ENCODE measurements around the gene FREY1.

FREY1 gene

GRCh38 chr11:45877845-45878244 is 29.2 kb downstream of the FREY1 start:
- Histone ChIP-seq H4K20me1 (ENCODE audit: insufficient read depth, low read length, poor library complexity, severe bottlenecking) (no peaks in the 10 kb centered on the region), H3K36me3 (ENCODE audit: insufficient read depth, low read length) (peaks cover 58% of the 10 kb centered on the region; the same call in 1 of the 2 replicates), H3K27me3 (ENCODE audit: insufficient read depth, low read length, poor library complexity, severe bottlenecking) (no peaks in the 10 kb centered on the region), H3K4me1 (ENCODE audit: insufficient read depth, low read length, poor library complexity, severe bottlenecking) (no peaks in the 10 kb centered on the region), H3K9me2 (replicated peaks; ENCODE audit: low read depth, low read length) (no peaks in the 10 kb centered on the region), H3K79me2 (ENCODE audit: insufficient read depth, low read length) (no peaks in the 10 kb centered on the region), H3K4me3 (ENCODE audit: low read length, poor library complexity, severe bottlenecking) (no peak overlapping the region), H3K9me3 (ENCODE audit: insufficient read depth, low read depth, low read length) (no peaks in the 10 kb centered on the region), H3K9ac (ENCODE audit: low read depth, low read length, poor library complexity, severe bottlenecking) (no peak overlapping the region), H3K4me2 (ENCODE audit: low read depth, low read length, poor library complexity, severe bottlenecking) (no peak overlapping the region), H3F3A (ENCODE audit: low read depth) (no peaks in the 10 kb centered on the region), H2AFZ (ENCODE audit: low read length) (no peak overlapping the region)
- TF ChIP-seq CTCF (conservative IDR thresholded peaks at IDR 0.05; ENCODE audit: low read length) (no peak), EZH2phosphoT487 (IDR thresholded peaks at IDR 0.05; ENCODE audit: borderline replicate concordance) (no peak)

DNA sequence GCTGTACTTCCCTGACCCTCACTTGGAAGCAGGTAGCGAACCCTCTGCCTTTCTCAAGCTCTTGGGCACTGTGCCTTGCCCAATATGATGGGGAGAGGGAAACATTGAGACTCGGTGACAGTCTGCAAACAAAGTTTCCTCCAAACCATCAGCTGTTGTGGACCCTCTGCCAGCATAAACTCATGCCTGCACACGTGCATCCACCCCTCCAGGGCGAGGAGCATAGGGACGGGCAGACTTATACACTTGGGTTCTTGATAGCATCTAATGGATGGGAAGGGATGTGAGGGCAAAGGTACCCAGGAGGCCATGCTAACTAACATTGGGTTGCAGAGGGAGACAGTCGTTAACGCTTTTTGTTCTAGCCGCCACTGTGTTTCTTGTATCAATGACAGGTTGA is 29.9 kb downstream of the FREY1 start:
- Histone ChIP-seq H3K9ac (ENCODE audit: low read depth, low read length, poor library complexity, severe bottlenecking) (no peak overlapping the region), H3K4me1 (ENCODE audit: insufficient read depth, low read length, poor library complexity, severe bottlenecking) (no peaks in the 10 kb centered on the region), H2AFZ (ENCODE audit: low read length) (no peak overlapping the region), H3F3A (ENCODE audit: low read depth) (no peaks in the 10 kb centered on the region), H3K4me3 (ENCODE audit: low read length, poor library complexity, severe bottlenecking) (no peak overlapping the region), H3K36me3 (ENCODE audit: insufficient read depth, low read length) (peaks cover 56% of the 10 kb centered on the region; the same call in 1 of the 2 replicates), H3K9me2 (replicated peaks; ENCODE audit: low read depth, low read length) (no peaks in the 10 kb centered on the region), H4K20me1 (ENCODE audit: insufficient read depth, low read length, poor library complexity, severe bottlenecking) (no peaks in the 10 kb centered on the region), H3K79me2 (ENCODE audit: insufficient read depth, low read length) (no peaks in the 10 kb centered on the region), H3K4me2 (ENCODE audit: low read depth, low read length, poor library complexity, severe bottlenecking) (no peak overlapping the region), H3K9me3 (ENCODE audit: insufficient read depth, low read depth, low read length) (no peaks in the 10 kb centered on the region), H3K27me3 (ENCODE audit: insufficient read depth, low read length, poor library complexity, severe bottlenecking) (no peaks in the 10 kb centered on the region)
- TF ChIP-seq CTCF (conservative IDR thresholded peaks at IDR 0.05; ENCODE audit: low read length) (no peak), EZH2phosphoT487 (IDR thresholded peaks at IDR 0.05; ENCODE audit: borderline replicate concordance) (no peak)

GRCh38 chr11:45876401-45876800 is 30.7 kb downstream of the FREY1 start:
- H3K79me2 ChIP-seq (ENCODE audit: insufficient read depth, low read length) = no peaks in the 10 kb centered on the region
- no peaks in the 10 kb centered on the region for H3K9me3 ChIP-seq (ENCODE audit: insufficient read depth, low read depth, low read length)
- no peak overlapping the region for H3K4me2 ChIP-seq (ENCODE audit: low read depth, low read length, poor library complexity, severe bottlenecking)
- no peak for TF ChIP-seq EZH2phosphoT487 (IDR thresholded peaks at IDR 0.05; ENCODE audit: borderline replicate concordance)
- no peak for TF ChIP-seq CTCF (conservative IDR thresholded peaks at IDR 0.05; ENCODE audit: low read length)
- peaks cover 56% of the 10 kb centered on the region; the same call in 1 of the 2 replicates for H3K36me3 ChIP-seq (ENCODE audit: insufficient read depth, low read length)
- H3F3A ChIP-seq (ENCODE audit: low read depth) = no peaks in the 10 kb centered on the region
- H3K9me2 ChIP-seq (replicated peaks; ENCODE audit: low read depth, low read length) = no peaks in the 10 kb centered on the region
- no peak overlapping the region for H3K9ac ChIP-seq (ENCODE audit: low read depth, low read length, poor library complexity, severe bottlenecking)
- H3K27me3 ChIP-seq (ENCODE audit: insufficient read depth, low read length, poor library complexity, severe bottlenecking) = no peaks in the 10 kb centered on the region
- H4K20me1 ChIP-seq (ENCODE audit: insufficient read depth, low read length, poor library complexity, severe bottlenecking) = no peaks in the 10 kb centered on the region
- H3K4me3 ChIP-seq (ENCODE audit: low read length, poor library complexity, severe bottlenecking) = no peak overlapping the region
- H3K4me1 ChIP-seq (ENCODE audit: insufficient read depth, low read length, poor library complexity, severe bottlenecking) = peaks cover 6% of the 10 kb centered on the region
- no peak overlapping the region for H2AFZ ChIP-seq (ENCODE audit: low read length)

Data from Loucy (cell line).